ENCODE measurements around the gene CDH11.

CDH11 gene

DNA sequence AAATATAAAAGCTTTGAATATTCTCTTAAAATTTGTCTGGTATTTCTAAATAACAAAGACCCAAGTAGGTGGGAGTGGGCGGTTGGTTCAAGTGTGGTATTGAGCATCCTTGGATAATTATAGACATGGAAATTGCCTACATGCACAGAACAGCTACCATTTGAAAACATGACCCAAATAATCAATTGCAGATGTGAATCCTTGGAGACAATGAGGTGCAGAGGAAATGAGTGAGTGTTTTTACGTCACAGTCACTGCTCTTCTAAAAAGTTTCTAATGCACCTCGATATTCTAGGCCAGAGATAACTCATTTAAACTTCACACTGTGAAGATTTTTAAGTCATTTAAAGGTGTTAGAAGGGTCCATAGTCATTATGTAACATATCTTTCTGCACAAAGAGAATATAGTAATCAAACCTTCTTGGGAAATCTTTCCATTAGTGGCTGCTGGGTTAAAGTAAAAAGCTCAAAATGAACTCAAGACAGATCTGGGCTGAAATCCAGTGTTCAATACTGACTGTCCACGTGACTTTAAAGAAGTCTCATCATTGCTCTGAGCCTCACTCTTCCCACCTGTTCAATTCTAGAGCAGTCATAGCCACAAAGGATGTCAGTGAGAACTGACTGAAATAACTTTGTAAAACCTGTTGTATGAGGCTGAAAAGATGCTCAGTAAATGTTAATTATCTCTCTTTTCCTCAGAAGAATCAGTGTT lies 144.5 kb downstream of the CDH11 start:
- DNase-seq (ENCODE audit: low read depth in 2 of 2), result no peak

DNA sequence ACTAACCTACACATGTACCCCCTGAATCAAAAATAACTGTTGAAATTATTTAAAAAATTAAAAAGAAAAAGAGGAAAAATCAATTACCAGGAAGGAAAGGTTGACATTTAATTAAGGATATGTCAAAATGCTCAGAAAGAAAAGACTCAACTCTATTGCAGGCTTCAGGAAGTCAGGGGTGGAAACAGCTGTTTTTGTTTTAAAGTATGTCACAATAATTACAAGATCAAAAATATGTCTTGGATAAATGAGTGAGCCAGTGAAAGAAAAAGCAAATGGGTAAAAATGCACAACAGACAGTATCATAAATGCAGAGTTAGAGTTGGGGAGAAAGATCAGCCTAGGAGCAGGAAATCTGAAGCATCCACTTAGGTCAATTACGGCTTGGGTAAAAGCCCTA lies 146.0 kb downstream of the CDH11 start:
- no peak for DNase-seq (ENCODE audit: low read depth in 2 of 2)

DNA sequence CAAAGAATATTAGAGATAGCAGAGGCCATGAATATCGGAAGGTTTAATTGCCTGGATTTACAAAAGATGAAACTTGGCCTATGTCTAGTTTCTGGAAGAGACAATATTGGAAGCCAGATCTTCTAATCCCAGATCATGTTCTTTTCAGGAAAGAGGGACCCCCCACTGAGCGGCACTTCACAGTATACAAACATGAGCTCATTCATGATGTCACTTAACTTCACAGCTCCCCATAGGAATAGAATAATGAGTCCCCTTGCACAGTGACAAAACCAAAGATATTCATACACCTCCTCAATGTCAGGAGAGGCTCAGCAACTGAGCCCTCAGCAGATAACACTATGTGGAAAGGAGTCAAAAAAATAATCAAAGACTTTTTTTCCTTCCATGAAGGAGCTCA lies 147.5 kb downstream of the CDH11 start:
- DNase-seq (ENCODE audit: low read depth in 2 of 2), result no peak

DNA sequence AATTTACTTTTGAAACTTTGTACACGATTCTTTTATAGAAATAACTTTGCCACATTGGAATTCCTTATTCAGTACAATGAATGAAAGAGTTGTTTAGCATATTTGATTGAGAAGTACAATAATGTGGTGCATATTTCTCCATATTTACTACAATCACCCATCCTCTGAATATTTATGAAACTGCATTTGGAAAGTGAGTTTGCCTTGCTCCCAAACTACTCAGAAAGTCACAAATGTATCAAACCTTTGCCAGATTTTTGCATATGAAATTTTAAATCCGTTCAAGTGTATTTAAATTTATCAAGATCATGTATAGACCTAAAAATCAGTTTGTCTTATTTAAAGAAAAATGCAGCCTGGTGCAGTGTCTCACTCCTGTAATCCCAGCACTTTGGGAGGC lies 148.7 kb downstream of the CDH11 start:
- no peak for DNase-seq (ENCODE audit: low read depth in 2 of 2)

DNA sequence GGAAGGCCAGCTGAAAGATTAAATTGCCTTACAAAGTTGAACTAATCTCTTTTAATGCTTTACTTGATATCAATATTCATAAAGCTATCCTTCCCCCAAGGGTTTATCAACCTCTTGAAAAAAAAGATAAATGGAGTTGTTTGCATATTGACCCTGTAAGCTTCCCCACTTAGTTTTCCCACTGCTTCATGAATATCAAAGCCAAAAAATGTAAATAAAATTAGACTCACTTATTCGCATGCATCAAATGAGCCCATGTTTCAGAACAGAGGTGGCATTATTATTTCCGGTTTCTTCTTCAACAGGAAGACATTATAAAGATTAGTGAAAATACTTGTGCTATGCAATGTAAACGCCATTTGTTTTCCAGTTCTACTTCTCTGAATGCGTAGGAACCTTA lies 150.7 kb downstream of the CDH11 start:
- DNase-seq (ENCODE audit: low read depth in 2 of 2), result no peak

DNA sequence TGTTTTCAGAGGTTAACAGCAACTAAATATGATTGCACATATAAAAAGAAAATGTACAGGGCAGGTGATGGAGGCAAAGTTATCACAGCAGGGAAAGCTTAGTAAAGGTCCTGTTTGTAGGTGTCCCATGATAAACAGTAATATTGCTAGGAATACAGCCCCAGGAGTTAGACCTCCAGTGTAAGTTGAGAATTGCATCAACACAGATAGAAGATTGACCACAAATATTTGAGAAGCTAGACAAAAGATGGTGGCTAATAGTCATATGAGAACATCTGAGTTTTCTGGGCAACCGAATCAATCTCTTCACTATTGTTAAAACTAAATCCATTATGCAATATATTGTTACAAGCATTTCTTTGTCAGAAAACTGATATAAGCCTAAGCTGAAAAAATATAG lies 152.6 kb downstream of the CDH11 start:
- no peak for DNase-seq (ENCODE audit: low read depth in 2 of 2)

DNA sequence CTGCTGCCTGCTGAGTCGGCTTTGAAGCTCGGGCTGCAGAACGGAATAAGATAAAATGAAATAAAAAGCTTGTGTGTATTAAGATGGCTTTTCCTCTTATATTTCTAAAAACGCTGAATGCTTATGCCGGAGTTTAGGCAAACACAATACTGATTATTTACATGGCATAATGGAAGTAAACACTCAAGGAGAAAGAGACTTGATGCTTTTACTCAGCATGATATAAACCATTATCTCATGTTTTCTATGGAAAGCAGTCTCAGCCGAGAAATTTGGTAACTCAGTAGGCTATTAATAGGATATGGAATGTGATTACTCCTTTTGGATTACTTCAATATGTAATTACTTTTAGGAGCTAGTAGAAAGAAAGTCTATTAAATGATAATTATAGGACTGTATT lies 153.3 kb downstream of the CDH11 start:
- no peak for DNase-seq (ENCODE audit: low read depth in 2 of 2)

DNA sequence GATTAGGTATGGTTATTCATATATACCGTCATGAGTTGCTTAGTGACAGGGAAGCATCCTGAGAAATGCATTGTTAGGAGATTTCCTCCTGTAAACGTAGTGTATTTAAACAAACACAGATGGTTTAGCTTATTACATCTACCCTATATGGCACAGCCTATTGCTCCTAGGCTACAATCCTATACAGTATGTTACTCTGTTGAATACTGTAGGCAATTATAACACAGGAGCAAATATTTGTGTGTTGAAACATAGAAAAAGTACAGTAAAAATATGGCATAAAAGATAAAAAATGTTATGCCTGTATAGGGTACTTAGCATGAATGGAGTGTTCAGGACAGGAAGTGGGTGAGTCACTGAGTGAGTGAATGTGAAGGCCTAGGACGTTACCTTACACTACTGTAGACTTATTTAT lies 157.7 kb downstream of the CDH11 start:
- DNase-seq (ENCODE audit: low read depth in 2 of 2), result no peak

DNA sequence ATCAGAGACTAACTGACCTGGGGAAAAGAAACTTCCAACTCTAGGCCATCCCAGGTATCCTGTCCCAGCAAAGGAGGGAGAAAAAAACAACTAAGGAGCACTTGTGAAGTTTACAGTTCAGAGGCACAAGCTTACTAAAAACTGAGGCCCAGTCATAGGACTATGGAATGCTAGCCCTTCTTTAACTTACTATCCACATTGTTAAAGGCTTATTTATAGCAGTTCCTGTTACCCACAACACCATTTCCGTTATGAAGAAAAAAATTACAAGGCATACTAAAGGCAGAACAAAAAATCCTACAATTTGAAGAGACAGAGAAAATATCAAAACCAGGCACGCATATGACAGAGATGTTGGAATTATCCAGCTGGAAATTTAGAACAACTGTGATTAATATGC lies 159.1 kb downstream of the CDH11 start:
- DNase-seq (ENCODE audit: low read depth in 2 of 2), result no peak

DNA sequence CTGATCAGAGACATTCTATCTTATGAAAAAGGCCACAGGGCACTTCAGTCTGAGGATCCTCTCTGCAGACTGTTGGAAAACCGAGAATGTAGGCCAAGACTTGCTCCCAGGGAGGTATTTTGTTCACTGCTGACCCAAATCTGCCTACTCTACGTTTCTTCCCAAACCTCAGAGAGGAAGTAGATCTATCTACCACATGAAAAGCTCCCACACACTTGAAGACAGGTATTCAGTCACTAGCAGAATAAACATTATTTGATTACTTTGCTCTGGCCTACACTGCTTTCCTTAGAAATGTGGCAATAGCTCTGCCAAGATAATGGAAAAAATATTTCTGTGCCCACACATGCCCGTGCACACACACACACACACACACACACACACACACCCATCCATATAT lies 164.6 kb downstream of the CDH11 start:
- DNase-seq (ENCODE audit: low read depth in 2 of 2), result no peak

DNA sequence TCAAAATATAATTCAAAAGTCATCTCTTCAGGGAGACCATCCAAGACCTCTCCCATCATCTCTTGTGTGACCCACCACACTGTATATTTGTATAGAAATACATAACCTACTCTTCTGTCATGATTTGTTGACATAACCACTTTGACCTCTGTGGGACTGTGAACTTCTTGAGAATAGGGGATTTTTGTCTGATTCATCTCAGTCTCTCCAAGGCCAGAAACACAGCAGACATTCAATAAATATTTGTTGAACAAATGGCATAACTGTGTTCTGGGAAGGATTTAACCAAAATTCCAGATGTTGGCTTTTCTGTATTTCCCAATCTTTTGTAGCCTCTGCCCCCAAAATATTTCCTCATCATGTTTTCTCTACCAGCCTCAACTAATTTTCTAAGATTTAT lies 169.7 kb downstream of the CDH11 start:
- no peak for DNase-seq (ENCODE audit: low read depth in 2 of 2)

DNA sequence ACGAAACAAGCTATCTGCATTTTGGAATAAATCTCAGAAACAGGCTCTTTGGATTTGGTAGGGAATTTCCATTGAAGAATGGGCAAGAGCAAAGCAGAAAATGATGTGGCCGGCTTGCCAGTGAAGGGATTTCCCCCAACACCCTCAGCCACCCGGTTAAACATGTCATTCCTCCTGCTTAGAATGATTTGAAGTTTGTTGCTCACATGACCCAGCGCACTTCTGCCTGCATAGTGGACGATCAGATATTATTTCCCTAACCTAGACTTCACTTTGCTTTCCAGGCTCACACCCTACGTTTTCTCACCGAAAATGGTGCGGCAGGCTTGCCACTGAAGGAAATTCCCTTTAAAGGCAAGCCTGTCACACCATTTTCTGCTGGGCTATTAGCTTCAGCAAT lies 170.7 kb downstream of the CDH11 start:
- DNase-seq (ENCODE audit: low read depth in 2 of 2), result no peak

DNA sequence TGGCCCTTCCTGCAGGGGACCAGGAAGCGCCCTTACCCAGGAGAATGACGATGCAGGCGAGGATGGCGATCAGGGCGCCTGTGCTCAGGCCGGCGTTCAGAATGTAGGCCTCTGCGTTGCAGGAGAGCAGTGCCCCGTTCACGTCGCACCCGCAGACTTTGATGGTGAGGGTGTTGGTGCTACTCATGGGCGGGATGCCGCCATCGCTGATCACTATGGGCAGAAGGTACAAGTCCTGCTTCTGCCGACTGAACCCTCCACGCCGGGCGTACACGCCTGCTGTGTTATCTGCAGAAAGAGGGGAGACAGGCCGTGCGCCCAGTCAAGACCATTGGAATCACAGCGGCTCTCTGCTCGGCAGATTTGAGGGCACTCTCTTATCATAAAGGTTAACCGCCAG lies 171.1 kb downstream of the CDH11 start:
- no peak for DNase-seq (ENCODE audit: low read depth in 2 of 2)

DNA sequence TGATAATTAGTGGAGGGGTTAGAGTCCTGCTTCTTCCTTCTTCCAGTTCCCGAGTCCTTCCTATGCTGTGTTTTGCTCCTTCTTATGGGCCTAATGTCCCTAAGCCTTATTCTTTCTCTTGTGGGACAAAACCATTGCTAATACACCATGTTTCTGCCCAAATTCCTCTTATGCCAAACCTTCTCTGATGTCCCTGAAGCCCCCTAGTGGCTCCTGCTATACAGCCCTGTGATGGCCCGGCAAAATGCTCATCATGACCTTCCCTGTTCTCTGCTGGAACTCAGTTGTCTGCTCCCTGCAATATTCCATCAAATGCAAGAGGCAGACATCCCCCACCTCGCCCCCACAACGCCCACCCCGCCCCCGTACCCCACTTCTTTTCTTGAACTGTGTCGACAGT lies 171.6 kb downstream of the CDH11 start:
- no peak for DNase-seq (ENCODE audit: low read depth in 2 of 2)

DNA sequence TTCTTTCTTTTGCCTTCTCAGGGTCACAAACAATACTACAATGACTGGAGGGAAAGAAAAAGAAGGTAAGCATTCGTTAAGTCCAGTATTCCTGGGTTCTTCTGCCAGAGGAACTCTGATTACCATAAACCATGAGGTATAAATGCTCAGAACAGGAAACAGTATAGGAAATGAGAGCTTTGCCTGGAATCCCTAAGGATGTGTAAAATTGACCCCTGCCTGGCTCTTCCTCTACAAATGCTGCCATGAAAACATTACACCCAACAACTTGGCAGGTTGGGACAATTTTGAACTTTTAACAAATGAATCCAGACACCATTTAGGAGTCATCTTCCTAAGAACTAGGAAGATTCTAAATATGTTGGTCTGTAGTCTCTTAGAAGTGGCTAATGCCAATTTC lies 173.8 kb downstream of the CDH11 start:
- DNase-seq (ENCODE audit: low read depth in 2 of 2), result no peak

DNA sequence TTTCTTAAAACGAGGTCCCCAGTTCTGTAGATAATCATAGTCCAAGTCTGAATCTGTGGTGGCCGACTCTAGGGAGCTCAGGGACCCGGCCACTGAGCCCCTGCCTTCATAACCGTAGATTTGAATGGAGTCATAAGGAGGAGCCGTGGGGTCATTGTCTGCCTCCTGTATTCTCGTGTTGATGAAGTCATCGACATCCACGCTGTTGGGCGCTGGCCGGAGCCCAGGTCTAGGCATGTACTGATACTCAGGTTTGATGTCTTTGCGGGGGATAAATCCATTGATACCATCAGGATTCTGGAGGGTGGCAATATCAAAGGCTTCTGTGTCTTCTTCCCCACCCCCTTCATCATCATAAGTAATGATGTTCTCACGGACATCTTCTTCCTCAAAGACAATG lies 174.2 kb downstream of the CDH11 start:
- DNase-seq (ENCODE audit: low read depth in 2 of 2), result no peak

DNA sequence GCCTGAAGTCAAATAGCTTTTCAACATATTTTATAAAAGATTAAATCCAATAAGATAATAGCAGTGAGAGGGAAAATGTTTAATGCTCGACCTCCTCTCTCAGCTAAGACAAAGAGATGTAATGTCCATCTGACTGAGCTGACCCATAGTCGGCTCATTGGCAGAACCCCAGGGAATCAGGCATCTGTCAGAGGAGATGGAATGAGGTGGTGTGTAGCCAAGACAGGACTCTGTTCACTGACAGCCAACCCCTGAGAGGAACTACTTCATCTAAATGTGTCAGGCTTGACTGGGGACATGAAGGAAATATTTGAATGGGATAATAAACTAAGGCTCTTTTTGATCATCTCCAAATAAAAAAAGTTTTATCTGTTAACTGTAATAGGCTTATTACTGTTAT lies 188.0 kb downstream of the CDH11 start:
- DNase-seq (ENCODE audit: low read depth in 2 of 2), result no peak

DNA sequence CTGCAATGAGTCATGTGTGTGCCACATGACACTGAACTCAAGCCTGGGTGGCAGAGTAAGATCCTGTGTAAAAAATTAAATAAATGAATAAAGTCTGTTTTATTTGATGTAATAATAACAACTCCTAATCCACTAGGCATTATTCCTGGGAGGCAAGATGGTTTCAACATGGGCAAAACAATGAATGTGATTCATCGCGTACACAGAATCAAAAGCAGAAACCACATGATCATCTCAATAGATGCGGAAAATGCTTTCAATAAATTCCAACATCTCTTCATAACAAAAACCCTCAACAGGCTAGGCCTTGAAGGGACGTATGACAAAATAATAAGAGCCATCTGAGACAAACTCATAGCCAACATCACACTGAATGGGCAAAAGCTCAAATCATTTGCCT lies 195.4 kb downstream of the CDH11 start:
- no peak for DNase-seq (ENCODE audit: low read depth in 2 of 2)

DNA sequence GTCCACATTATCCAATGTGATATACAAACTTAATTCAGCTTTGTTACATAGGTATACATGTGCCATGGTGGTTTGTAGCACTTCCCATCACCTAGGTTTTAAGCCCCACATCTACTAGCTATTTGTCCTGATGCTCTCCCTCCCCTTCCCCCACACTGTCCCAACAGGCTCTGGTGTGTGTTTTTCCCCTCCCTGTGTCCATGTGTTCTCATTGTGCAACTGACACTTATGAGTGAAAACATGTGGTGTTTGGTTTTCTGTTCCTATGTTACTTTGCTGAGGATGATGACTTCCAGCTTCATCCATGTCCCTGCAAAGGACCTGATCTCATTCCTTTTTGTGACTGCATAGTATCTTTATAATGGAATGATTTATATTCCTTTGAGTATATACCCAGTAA lies 196.7 kb downstream of the CDH11 start:
- DNase-seq (ENCODE audit: low read depth in 2 of 2), result no peak

DNA sequence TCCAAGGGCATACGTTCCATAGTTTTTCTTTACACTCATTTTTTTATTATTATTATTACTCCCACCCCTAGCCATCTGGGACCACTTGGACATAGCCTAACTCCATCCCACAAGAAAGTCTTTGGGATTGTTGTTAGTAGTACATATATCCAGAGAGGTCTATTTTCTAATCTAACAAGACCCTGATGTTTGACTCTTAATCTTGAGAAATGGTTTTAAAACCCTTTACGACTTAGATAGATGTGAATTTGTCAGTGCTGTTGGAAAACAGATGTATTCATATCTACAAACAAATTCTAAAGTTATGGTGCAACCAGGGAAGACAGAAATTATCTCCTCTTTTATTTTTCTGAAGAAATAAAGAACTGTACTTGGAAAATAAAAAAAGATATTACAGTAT lies 197.8 kb downstream of the CDH11 start:
- no peak for DNase-seq (ENCODE audit: low read depth in 2 of 2)

DNA sequence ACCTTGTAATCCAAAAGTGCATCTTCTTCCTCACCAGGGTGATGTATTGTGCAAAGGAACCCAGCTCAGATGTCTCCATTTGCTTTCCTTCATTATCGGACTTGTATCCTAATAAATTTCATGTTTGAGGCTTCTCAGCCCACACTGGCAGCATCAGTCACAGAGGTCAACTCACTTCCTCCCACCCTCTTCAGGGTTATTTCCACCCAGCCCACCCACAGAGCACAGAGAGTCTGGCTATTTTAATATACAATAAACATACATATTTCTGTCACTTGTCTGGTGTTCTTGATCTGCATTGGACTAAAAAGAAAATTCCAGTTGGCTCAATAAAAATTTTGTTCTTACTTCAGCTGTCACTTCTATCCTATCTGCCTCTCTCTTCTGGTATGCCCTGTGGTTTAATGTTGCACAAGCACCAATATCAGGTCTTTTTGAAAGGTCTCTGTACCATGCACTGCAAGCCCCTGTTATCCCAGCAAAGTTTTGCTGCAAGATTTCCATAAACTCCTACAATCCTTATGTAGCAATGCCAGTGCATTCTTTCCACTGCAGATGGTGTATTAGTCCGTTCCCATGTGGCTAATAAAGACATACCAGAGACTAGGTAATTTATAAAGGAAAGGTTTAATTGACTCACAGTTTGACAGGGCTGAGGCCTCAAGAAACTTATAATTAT lies 201.8 kb downstream of the CDH11 start:
- no peak for DNase-seq (ENCODE audit: low read depth in 2 of 2)

DNA sequence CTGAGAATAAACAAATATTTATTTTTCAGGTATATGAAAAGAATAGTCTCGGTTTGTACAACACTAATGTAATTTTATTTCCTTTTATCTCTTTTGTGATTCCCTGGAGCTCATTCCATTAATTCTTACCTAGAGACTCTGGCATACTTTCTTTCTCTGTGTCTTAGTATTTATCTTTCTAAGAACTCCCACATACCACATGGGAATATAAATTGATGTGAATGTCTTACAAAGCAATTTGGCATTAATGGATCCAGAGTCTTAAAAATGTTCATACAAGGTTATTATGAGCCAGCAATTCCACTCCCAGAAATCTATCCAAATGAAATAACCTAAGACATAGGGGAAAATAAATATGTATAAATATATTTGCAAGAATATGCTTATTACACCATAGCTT lies 202.7 kb downstream of the CDH11 start:
- DNase-seq (ENCODE audit: low read depth in 2 of 2), result no peak

DNA sequence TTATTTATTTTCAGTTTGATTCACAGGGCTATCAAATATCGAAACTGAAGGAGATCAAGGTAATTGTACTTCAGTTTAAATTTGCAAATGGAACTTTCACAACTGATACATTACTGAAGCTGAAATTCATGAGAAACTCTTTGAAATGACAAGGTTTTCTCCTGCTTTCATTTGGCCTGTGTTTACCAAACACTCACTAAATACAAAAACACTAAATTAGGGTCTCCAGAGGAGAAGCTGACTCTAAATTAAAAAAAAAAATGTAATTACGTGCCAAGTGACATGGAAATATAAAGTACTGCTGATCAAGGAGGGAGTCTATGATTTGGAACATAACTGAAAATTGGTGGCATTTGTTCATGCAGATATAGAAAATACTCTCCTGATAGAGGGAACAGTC lies 205.8 kb downstream of the CDH11 start:
- no peak for DNase-seq (ENCODE audit: low read depth in 2 of 2)

DNA sequence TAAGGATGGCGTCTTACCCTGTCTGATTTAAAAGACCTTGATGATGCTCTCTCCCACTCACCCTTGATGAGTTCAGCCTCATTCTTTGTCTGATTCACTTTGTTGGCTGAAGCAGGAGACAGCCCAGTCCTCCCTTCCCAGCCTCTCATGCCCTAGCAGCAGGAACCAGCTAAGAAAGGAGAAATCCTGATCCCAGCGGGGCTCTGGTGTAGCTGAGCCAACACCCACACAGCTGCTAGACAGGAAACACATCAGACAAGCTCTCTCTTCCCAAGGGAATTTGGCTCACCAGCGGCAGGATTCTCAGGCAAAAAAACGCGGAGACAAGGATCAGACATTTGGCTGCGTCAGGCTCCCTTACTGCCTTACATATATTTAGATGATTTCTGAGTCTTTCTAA lies 211.5 kb downstream of the CDH11 start:
- DNase-seq (ENCODE audit: low read depth in 2 of 2), result no peak
